ENCODE measurements around the gene YBX2. TPM values are rescaled to one million over a fixed set of nuclear protein-coding genes. Genes with fewer than 3 reads are reported as not detected.

YBX2 gene
- total RNA-seq, 1 donor from 2014 or later: 4.3 TPM

DNA sequence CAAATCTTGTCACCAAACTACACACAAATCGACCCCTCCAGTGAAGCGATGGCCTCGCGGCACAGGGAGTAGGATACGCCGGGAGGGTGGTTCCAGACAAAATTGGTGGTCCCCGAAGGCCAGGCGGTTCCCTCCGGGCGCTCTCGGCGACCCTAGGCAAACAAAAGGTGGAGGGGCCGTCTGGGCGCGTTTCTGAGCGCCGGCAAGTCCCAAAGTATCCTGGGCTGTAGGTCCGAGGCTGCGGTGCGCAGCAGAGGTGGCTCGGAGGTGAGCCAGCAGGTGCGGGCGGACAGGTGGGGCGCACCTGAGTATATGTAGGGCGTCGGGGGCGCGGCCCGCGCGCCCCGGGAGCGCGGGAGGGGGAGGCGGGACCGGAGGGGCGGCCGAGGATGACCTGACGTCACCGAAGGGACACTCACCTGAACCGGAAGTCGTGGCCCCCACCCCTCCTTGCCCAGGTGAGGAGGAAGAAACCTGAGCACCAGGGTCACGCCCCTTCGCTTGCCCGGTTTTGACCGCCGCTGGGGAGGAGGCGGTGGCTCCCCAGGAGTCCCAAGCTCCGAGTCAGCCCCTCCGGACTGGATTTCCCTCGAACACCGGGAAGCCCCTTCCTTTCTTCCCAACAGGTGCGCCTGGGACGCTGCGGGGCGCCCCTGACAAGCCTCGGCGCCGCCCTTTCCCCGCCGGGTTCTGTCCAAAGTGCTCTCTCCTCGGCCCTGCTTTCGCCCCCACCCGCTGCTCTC, 32.1 kb downstream of the YBX2 start, which contains the start of gene CLDN7:
TSS of gene CLDN7 (minus strand) at position 287 of the 743 bp plus-strand sequence. CDS start 435 bp downstream, outside the sequence.
- Mint-ChIP-seq H3K27me3 (no peaks in the 10 kb centered on the region), H3K4me3 (ENCODE audit: low read depth) (peak within 1 kb of the TSS; percentile 99), H3K27ac (peak within 1 kb of the TSS; percentile 99), H3K9me3 (ENCODE audit: low read depth) (no peaks in the 10 kb centered on the region), H3K4me1 (ENCODE audit: low read depth) (peaks cover 36% of the 10 kb centered on the region), H3K36me3 (ENCODE audit: insufficient read depth) (peaks cover 4% of the 10 kb centered on the region)
- TF ChIP-seq CTCF (IDR thresholded peaks at IDR 0.05; ENCODE audit: unreplicated experiment): peak; percentile 49
- peak; percentile 86 for DNase-seq (ENCODE audit: low spot score, unreplicated experiment)

DNA sequence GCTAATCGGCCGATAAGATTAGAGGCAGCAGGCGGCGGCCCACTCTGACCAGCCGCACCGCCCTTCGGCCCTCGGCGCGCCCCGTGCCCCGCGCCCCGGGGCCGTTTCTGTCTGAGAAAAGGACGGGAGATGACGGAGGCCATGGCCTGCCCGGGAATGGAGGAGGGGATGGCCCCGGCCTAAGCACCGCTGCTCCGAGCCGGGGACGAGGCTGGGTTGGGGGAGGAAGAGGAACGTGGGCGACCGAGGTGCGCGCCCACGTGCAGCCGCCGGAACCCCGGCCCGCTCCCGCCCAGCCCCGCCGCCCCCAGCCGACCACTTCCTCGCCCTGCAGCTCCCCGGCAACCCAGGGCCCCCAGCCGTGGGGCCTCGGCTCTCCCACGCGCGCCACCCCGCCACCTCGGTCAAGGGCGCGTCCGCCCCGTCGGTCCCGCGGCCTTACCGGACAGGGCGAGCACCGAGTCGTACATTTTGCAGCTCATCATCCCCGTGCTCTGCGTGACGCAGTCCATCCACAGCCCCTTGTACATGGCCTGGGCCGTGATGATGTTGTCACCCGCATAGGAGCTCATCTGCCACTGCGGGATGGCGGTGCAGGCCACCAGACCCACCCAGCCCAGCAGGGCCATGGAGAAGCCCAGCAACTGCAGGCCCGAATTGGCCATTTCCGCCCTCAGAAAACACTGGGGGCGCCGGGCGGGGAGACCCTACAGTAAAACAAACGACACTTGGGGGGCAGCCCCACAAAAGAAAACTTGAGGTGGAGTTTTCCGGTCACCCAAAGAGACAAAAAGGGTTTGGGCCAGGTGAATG, 32.9 kb downstream of the YBX2 start:
- Mint-ChIP-seq H3K4me3 (ENCODE audit: low read depth) (peak overlapping the region; percentile 99), H3K27ac (peak overlapping the region; percentile 99)
- no peak for DNase-seq (ENCODE audit: low spot score, unreplicated experiment)

GRCh38 chr17:7260651-7261378, 33.6 kb downstream of the YBX2 start:
- H3K4me1 Mint-ChIP-seq (ENCODE audit: low read depth): peaks cover 33% of the 10 kb centered on the region
- peak overlapping the region; percentile 97 for H3K27ac Mint-ChIP-seq
- H3K27me3 Mint-ChIP-seq: no peaks in the 10 kb centered on the region
- H3K4me3 Mint-ChIP-seq (ENCODE audit: low read depth): peak overlapping the region; percentile 99
- no peak for TF ChIP-seq CTCF (IDR thresholded peaks at IDR 0.05; ENCODE audit: unreplicated experiment)
- peaks cover 9% of the 10 kb centered on the region for H3K36me3 Mint-ChIP-seq (ENCODE audit: insufficient read depth)
- no peaks in the 10 kb centered on the region for H3K9me3 Mint-ChIP-seq (ENCODE audit: low read depth)
- peak; percentile 62 for DNase-seq (ENCODE audit: low spot score, unreplicated experiment)

More for the DNA sequence above, 32.9 kb downstream of the YBX2 start:
- no peak for TF ChIP-seq CTCF (IDR thresholded peaks at IDR 0.05; ENCODE audit: unreplicated experiment)
- peaks cover 33% of the 10 kb centered on the region for H3K4me1 Mint-ChIP-seq (ENCODE audit: low read depth)
- H3K9me3 Mint-ChIP-seq (ENCODE audit: low read depth): no peaks in the 10 kb centered on the region
- peaks cover 7% of the 10 kb centered on the region for H3K36me3 Mint-ChIP-seq (ENCODE audit: insufficient read depth)
- H3K27me3 Mint-ChIP-seq: no peaks in the 10 kb centered on the region

GRCh38 chr17:7260151-7260550, 34.3 kb downstream of the YBX2 start:
- H3K36me3 Mint-ChIP-seq (ENCODE audit: insufficient read depth): peaks cover 9% of the 10 kb centered on the region
- no peaks in the 10 kb centered on the region for H3K27me3 Mint-ChIP-seq
- H3K9me3 Mint-ChIP-seq (ENCODE audit: low read depth): no peaks in the 10 kb centered on the region

More at GRCh38 chr17:7260151-7260550, 34.3 kb downstream of the YBX2 start:
- H3K4me3 Mint-ChIP-seq (ENCODE audit: low read depth): peak overlapping the region; percentile 99
- no peak for TF ChIP-seq CTCF (IDR thresholded peaks at IDR 0.05; ENCODE audit: unreplicated experiment)
- H3K4me1 Mint-ChIP-seq (ENCODE audit: low read depth): peaks cover 33% of the 10 kb centered on the region
- H3K27ac Mint-ChIP-seq: peak overlapping the region; percentile 85
- DNase-seq (ENCODE audit: low spot score, unreplicated experiment): no peak
